Keratinocyte (primary cell): ENCODE measurements around the gene TRAK2. TPM values are rescaled to one million over a fixed set of nuclear protein-coding genes. Genes with fewer than 3 reads are reported as not detected.
"Not testable (repeated sequence)": the region's sequence is repeated elsewhere in the genome, so short reads cannot be mapped to it uniquely, and the experiment has no call there.

Experiments
- DNase-seq: peaks from one replicate; pipeline ENCODE4 v3.0.0-alpha.2; 2011; ENCODE audit warnings: low read depth, missing footprints, low spot score
- FAIRE-seq: peaks from 2 replicates; lab custom pipeline; 2011; peaks lifted over from hg19 to GRCh38; lab: Jason Lieb, UNC
- H2AFZ ChIP-seq: 2 replicates; pipeline ENCODE4 v1.6.0; 2012; ENCODE audit warnings: low read length, control low read depth, inconsistent platforms; ENCODE audit not compliant: control insufficient read depth
- H3K27ac ChIP-seq: 2 replicates; pipeline ENCODE4 v1.5.1; 2011; ENCODE audit warnings: low read length; ENCODE audit not compliant: control insufficient read depth, insufficient read depth
- H3K27me3 ChIP-seq: 3 replicates; pipeline ENCODE4 v1.6.0; 2011; ENCODE audit warnings: low read length; ENCODE audit not compliant: control insufficient read depth, insufficient read depth; ENCODE audit errors: extremely low read depth
- H3K36me3 ChIP-seq, 2 experiments: 2 replicates in 1 of 2; 3 replicates in 1 of 2; pipeline ENCODE4 v1.5.1; 2011; ENCODE audit warnings: low read length in 2 of 2, mild to moderate bottlenecking in 1 of 2; ENCODE audit not compliant: control insufficient read depth in 2 of 2, insufficient read depth in 2 of 2; ENCODE audit errors: extremely low read depth in 1 of 2
- H3K4me1 ChIP-seq: 3 replicates; pipeline ENCODE4 v1.5.1; 2011; ENCODE audit warnings: low read length; ENCODE audit not compliant: control insufficient read depth, insufficient read depth; ENCODE audit errors: extremely low read depth
- H3K4me2 ChIP-seq: 3 replicates; pipeline ENCODE4 v1.6.0; 2011; ENCODE audit warnings: low read depth, low read length; ENCODE audit not compliant: control insufficient read depth, insufficient read depth; ENCODE audit errors: extremely low read depth
- H3K4me3 ChIP-seq, 3 experiments: fragments of 200-600 bp in 1 of 3; sonication (generic) in 1 of 3; 2 replicates in 2 of 3; 3 replicates in 1 of 3; pipeline ENCODE4 v1.5.1; 2011 to 2016; ENCODE audit warnings: low read length in 3 of 3, mild to moderate bottlenecking in 3 of 3, control low read depth in 2 of 3, inconsistent platforms in 1 of 3, low read depth in 1 of 3, mixed read lengths in 1 of 3, mixed run types in 1 of 3, moderate library complexity in 1 of 3; ENCODE audit not compliant: control insufficient read depth in 2 of 3, insufficient read depth in 2 of 3; ENCODE audit errors: extremely low read depth in 1 of 3
- H3K79me2 ChIP-seq: 2 replicates; pipeline ENCODE4 v1.6.0; 2012; ENCODE audit warnings: low read length; ENCODE audit not compliant: control insufficient read depth, insufficient read depth
- H3K9ac ChIP-seq: 3 replicates; pipeline ENCODE4 v1.6.0; 2011; ENCODE audit warnings: low read length; ENCODE audit not compliant: control insufficient read depth, insufficient read depth; ENCODE audit errors: extremely low read depth
- H3K9me1 ChIP-seq: 3 replicates; pipeline ENCODE4 v1.6.0; 2011; ENCODE audit warnings: low read length; ENCODE audit not compliant: control insufficient read depth, insufficient read depth; ENCODE audit errors: extremely low read depth
- H3K9me3 ChIP-seq: 2 replicates; pipeline ENCODE4 v1.5.1; 2012; ENCODE audit warnings: low read depth, low read length; ENCODE audit not compliant: control insufficient read depth
- H4K20me1 ChIP-seq: 3 replicates; pipeline ENCODE4 v1.6.0; 2011; ENCODE audit warnings: low read length; ENCODE audit not compliant: control insufficient read depth, insufficient read depth; ENCODE audit errors: extremely low read depth
- CTCF ChIP-seq, 3 experiments: IDR thresholded peaks in 1 of 3; conservative IDR thresholded peaks in 1 of 3; optimal IDR thresholded peaks in 1 of 3; 2 replicates in 2 of 3; 3 replicates in 1 of 3; pipeline versions ENCODE3 to v1.5.1; 2011; ENCODE audit warnings: low read length in 3 of 3, mild to moderate bottlenecking in 3 of 3, moderate library complexity in 2 of 3, control low read depth in 1 of 3, inconsistent platforms in 1 of 3; ENCODE audit not compliant: insufficient read depth in 2 of 3; ENCODE audit errors: extremely low read depth in 1 of 3
- EZH2 ChIP-seq: IDR thresholded peaks from one replicate; pipeline ENCODE4 v1.6.1; 2012; ENCODE audit warnings: inconsistent platforms, mild to moderate bottlenecking, low read length, moderate library complexity
- dilution Hi-C: fragments of 300-500 bp; cut with MboI; formaldehyde crosslinking; loops from one replicate; pipeline ENCODE4 v1.7.0; 2020; ENCODE audit warnings: low sequenced_read_pairs; ENCODE audit not compliant: extremely low pct_ligation_motif_present
- polyA plus RNA-seq, 5 experiments: library from polyadenylated mRNA; depleted of rRNA in 3 of 5; stranded (reverse) in 3 of 5; stranded (forward) in 1 of 5; unstranded in 1 of 5; fragments of >200 nt; gene quantifications; 1 replicate in 1 of 5; 2 replicates in 3 of 5; 3 replicates in 1 of 5; pipeline versions ENCODE4 v1.2.1 to v1.2.3, GENCODE V29; 2011 to 2012; ENCODE audit warnings: missing spikeins in 2 of 5, low read depth in 1 of 5, low replicate concordance in 1 of 5

The TRAK2 gene
- polyA plus RNA-seq, 1 donor (not counting 4 experiments of a cell fraction or from before 2014, with no cell fraction given): 12.9 TPM

DNA sequence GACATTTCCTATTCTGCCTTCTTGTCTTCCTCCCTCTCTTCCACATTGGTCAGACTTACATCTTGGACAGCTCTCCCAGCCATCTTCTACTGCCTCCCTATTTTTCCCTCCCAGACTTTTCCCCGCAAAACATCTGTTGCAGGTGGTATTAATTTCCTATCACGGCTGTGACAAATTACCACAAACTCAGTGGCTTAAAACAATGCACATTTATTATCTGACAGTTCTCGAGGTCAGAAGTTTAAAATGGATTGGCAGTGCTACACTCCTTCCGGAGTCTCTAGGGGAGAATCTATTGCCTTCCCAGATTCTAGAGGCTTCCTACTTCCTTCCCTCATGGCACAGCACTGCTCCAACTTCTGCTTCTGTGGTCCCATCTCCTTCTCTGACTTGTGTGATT, 33.5 kb upstream of the TRAK2 start:
- Histone ChIP-seq H4K20me1 (no peaks in the 10 kb centered on the region), H2AFZ (no peak overlapping the region), H3K79me2 (no peaks in the 10 kb centered on the region), H3K4me2 (no peak overlapping the region), H3K9ac (no peak overlapping the region), H3K36me3 (no peaks in the 10 kb centered on the region), H3K27ac (no peak overlapping the region), H3K9me3 (no peaks in the 10 kb centered on the region), H3K4me3 (no peak overlapping the region), H3K4me1 (no peaks in the 10 kb centered on the region), H3K9me1 (no peaks in the 10 kb centered on the region), H3K27me3 (no peaks in the 10 kb centered on the region)
- TF ChIP-seq EZH2: no peak
- no peak for TF ChIP-seq CTCF (optimal IDR thresholded peaks at IDR 0.05 in 1 of 3, IDR thresholded peaks at IDR 0.05 in 1 of 3, conservative IDR thresholded peaks at IDR 0.05 in 1 of 3; ENCODE audit: extremely low read depth in 1 of 3, insufficient read depth in 2 of 3, low read length in 3 of 3)
- no peak for FAIRE-seq
- DNase-seq: no peak
- dilution Hi-C loops: no loop called here

GRCh38 chr2:201483758-201484157, 32.5 kb upstream of the TRAK2 start:
- H3K36me3 ChIP-seq: not testable (repeated sequence)

DNA sequence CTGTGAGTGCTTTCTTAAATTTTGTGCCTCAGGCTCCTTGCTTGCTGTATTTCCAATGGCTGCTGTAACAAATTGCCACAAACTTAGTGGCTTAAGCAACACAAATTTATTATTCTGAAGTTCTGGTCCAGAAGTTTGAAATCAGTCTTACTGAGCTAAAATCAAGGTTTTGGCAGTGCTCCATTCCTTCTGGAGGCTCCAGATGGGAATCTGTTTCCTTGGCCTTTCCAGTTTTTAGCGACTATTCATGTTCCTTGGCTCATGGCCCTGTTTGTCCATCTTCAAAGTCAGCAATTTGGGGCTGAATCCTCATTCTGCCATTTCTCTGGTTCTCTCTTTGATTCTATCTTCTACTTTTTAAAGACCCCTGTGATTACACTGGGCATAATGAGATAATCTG, 32.1 kb upstream of the TRAK2 start:
- Histone ChIP-seq H3K9ac (no peak overlapping the region), H3K4me2 (no peak overlapping the region), H3K9me1 (no peaks in the 10 kb centered on the region), H3K4me1 (no peaks in the 10 kb centered on the region), H3K79me2 (no peaks in the 10 kb centered on the region), H2AFZ (no peak overlapping the region), H3K36me3 (no peaks in the 10 kb centered on the region), H3K4me3 (no peak overlapping the region), H4K20me1 (no peaks in the 10 kb centered on the region), H3K9me3 (no peaks in the 10 kb centered on the region), H3K27me3 (no peaks in the 10 kb centered on the region), H3K27ac (no peak overlapping the region)
- TF ChIP-seq CTCF (optimal IDR thresholded peaks at IDR 0.05 in 1 of 3, IDR thresholded peaks at IDR 0.05 in 1 of 3, conservative IDR thresholded peaks at IDR 0.05 in 1 of 3; ENCODE audit: extremely low read depth in 1 of 3, insufficient read depth in 2 of 3, low read length in 3 of 3) (no peak), EZH2 (no peak)
- dilution Hi-C loops: no loop called here
- FAIRE-seq (no peak), DNase-seq (no peak)

More at GRCh38 chr2:201483758-201484157, 32.5 kb upstream of the TRAK2 start:
- H3K27me3 ChIP-seq, H3K4me2 ChIP-seq, DNase-seq, H3K4me3 ChIP-seq, H3K9me1 ChIP-seq, H3K27ac ChIP-seq, H2AFZ ChIP-seq, dilution Hi-C loops, FAIRE-seq, H3K79me2 ChIP-seq, H3K9ac ChIP-seq, H4K20me1 ChIP-seq, H3K9me3 ChIP-seq, H3K4me1 ChIP-seq: not testable (repeated sequence)
